ENCODE data around the gene STAT1. TPM values are rescaled to one million over a fixed set of nuclear protein-coding genes. Genes with fewer than 3 reads are reported as not detected.

Gene STAT1
- total RNA-seq, 1 experiment from 2014 or later: 60.7 TPM

DNA sequence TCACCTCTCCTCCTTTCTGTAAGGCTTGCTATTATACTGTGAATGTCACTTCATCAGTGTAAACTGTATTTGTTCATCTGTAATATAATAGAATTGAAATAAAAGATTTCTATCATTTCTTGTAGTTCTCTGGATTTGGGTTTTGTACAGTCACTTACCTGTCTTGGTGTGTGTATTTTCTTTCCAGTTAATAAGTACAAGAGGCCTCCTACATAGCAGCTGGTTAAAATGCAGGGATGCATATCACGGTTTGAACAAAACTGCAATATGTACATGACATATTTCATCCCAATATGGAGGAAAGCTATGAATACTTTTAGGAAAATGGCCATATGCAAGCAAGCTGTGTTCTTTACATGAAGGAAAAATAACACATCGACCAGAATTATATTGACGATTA is 5.4 kb upstream of the STAT1 start (continued):
- TF ChIP-seq ELF1 (IDR thresholded peaks at IDR 0.05; ENCODE audit: borderline replicate concordance, low read depth) (no peak), TCF7L2 (IDR thresholded peaks at IDR 0.05; ENCODE audit: borderline replicate concordance, extremely low read depth, insufficient read depth, insufficient read length) (no peak), ZFX (IDR thresholded peaks at IDR 0.05) (no peak), POLR2AphosphoS5 (IDR thresholded peaks at IDR 0.05; ENCODE audit: low read depth, low read length) (no peak), ZNF274 (IDR thresholded peaks at IDR 0.05; ENCODE audit: low read depth, low read length) (no peak), POLR2A (IDR thresholded peaks at IDR 0.05; ENCODE audit: borderline replicate concordance, extremely low read depth, insufficient read depth, insufficient read length) (no peak), JUND (IDR thresholded peaks at IDR 0.05) (no peak), SRF (IDR thresholded peaks at IDR 0.05; ENCODE audit: low read depth) (no peak), FOSL1 (IDR thresholded peaks at IDR 0.05; ENCODE audit: low read depth) (no peak), RAD21 (IDR thresholded peaks at IDR 0.05; ENCODE audit: low read depth) (no peak)

- intact Hi-C loops (cut with micrococcal nuclease): no loop called here
- H3K4me2 ChIP-seq (ENCODE audit: low read length): 0 out of 2 replicates have a peak overlapping the region, but pooled peaks have one; percentile 1
- no peak overlapping the region for H3K4me3 ChIP-seq (replicated peaks in 1 of 2; ENCODE audit: low read depth in 1 of 2, low read length in 2 of 2)
- no peak overlapping the region for H3K9ac ChIP-seq (ENCODE audit: low read length)
- DNase-seq (ENCODE audit: low read depth, low spot score) (no peak), ATAC-seq (no peak)
- BruUV-seq (replicated peaks): no TSS peak
- no peaks in the 10 kb centered on the region for H3K9me2 ChIP-seq (ENCODE audit: insufficient read depth)
- H3K79me2 ChIP-seq (ENCODE audit: insufficient read depth, low read length): peaks cover 2% of the 10 kb centered on the region; the same call in 1 of the 2 replicates
- no peaks in the 10 kb centered on the region for H3K27me3 ChIP-seq (ENCODE audit: insufficient read depth, low read length)
- ChIA-PET RAD21 (ENCODE audit: low non-redundant PET in 1 of 2, low total read pairs in 2 of 2, uncharacterized antibody in 2 of 2, unreplicated experiment in 2 of 2) (no interaction called here), POLR2A (no interaction called here), CTCF (no interaction called here)
- H2AFZ ChIP-seq (ENCODE audit: low read depth, low read length, poor library complexity, severe bottlenecking): peak overlapping the region; percentile 53
- H3K4me1 ChIP-seq (ENCODE audit: control insufficient read depth in 1 of 2, insufficient read depth in 2 of 2, low read length in 2 of 2): peaks cover 10 to 30% of the 10 kb centered on the region in 2 experiments; a peak in 3 of 4 replicates
- H3K27ac ChIP-seq (ENCODE audit: low read depth, low read length): no peak overlapping the region
- TF ChIP-seq MAX (IDR thresholded peaks at IDR 0.05) (no peak), CBX3 (IDR thresholded peaks at IDR 0.05; ENCODE audit: low read depth) (no peak)
- no peaks in the 10 kb centered on the region for H3K36me3 ChIP-seq (ENCODE audit: control insufficient read depth in 1 of 2, insufficient read depth in 2 of 2, low read length in 2 of 2)
- H4K20me1 ChIP-seq (ENCODE audit: insufficient read depth): no peaks in the 10 kb centered on the region
- H3K9me3 ChIP-seq (ENCODE audit: control insufficient read depth in 1 of 2, insufficient read depth in 1 of 2, low read depth in 1 of 2, low read length in 2 of 2): no peaks in the 10 kb centered on the region
These were observed 4.7 kb upstream of the STAT1 start for GRCh38 chr2:191018643-191019119.

Data from HCT116 (cell line).